AG04450 (cell line): ENCODE measurements around the gene LTBP2. TPM values are rescaled to one million over a fixed set of nuclear protein-coding genes. Genes with fewer than 3 reads are reported as not detected.

Source experiments
- CTCF ChIA-PET: fragments of 300-600, 350-600 bp; formaldehyde crosslinking; extraction: SDS; loops from one replicate; lab custom pipeline; 2022; ENCODE audit warnings: antibody characterized with exemption, inconsistent platforms; lab: Charles Lee
- POLR2A ChIA-PET: fragments of 350-600 bp; formaldehyde crosslinking; extraction: SDS; loops from one replicate; lab custom pipeline; 2021; ENCODE audit warnings: antibody characterized with exemption, inconsistent platforms; lab: Yijun Ruan, JAX
- DNase-seq: peaks from one replicate; pipeline ENCODE4 v3.0.0-alpha.2; 2011; ENCODE audit warnings: low read depth, low spot score
- H3K27ac ChIP-seq: one replicate; pipeline ENCODE4 v1.5.1; 2012; ENCODE audit warnings: low read depth, low read length, control low read depth
- H3K27me3 ChIP-seq: one replicate; pipeline ENCODE4 v1.6.0; 2012; ENCODE audit warnings: low read length; ENCODE audit not compliant: control insufficient read depth, insufficient read depth
- H3K4me3 ChIP-seq: 2 replicates; pipeline ENCODE4 v1.5.1; 2011; ENCODE audit warnings: mild to moderate bottlenecking, low read depth, low read length, control low read depth
- H3K9me3 ChIP-seq: 2 replicates; pipeline ENCODE4 v1.5.1; 2012; ENCODE audit warnings: low read length; ENCODE audit not compliant: control insufficient read depth, insufficient read depth
- CTCF ChIP-seq: IDR thresholded peaks from 2 replicates; pipeline ENCODE4 v1.5.1; 2011; ENCODE audit warnings: low read depth, low read length, control low read depth, inconsistent platforms
- polyA plus RNA-seq: library from polyadenylated mRNA; depleted of rRNA; stranded (reverse); fragments of >200 nt; gene quantifications from 2 replicates; pipeline ENCODE4 v1.2.3, GENCODE V29; 2011

Gene LTBP2
- polyA plus RNA-seq, 1 experiment: 44.3 TPM

GRCh38 chr14:74533576-74533975, 78.5 kb downstream of the LTBP2 start:
- no peak overlapping the region for H3K27ac ChIP-seq
- POLR2A ChIA-PET: no interaction called here
- DNase-seq: no peak
- TF ChIP-seq CTCF: no peak
- H3K9me3 ChIP-seq: no peaks in the 10 kb centered on the region
- no peaks in the 10 kb centered on the region for H3K27me3 ChIP-seq
- CTCF ChIA-PET: interaction anchor here (0.6 kb wide), 1 partner anchor 125 kb away, joined by 3 read pairs; no protein-coding TSS in a partner anchor
- H3K4me3 ChIP-seq: no peak overlapping the region

- TF ChIP-seq CTCF: no peak
- Histone ChIP-seq H3K27ac (no peak overlapping the region), H3K27me3 (no peaks in the 10 kb centered on the region), H3K4me3 (no peak overlapping the region), H3K9me3 (no peaks in the 10 kb centered on the region)
- POLR2A ChIA-PET: interaction anchor here (0.6 kb wide), 1 partner anchor 189 kb away, joined by 3 read pairs; no protein-coding TSS in a partner anchor
- CTCF ChIA-PET: interaction anchor here (0.6 kb wide), 1 partner anchor 187 kb away, joined by 3 read pairs; no protein-coding TSS in a partner anchor
- no peak for DNase-seq
Measured at GRCh38 chr14:74532246-74532645, 79.8 kb downstream of the LTBP2 start.

- ChIA-PET POLR2A (no interaction called here), CTCF (interaction anchor here (0.6 to 1.1 kb wide), 2 partner anchors 273 to 530 kb away, joined by 6 to 8 read pairs; no protein-coding TSS in a partner anchor)
- no peaks in the 10 kb centered on the region for H3K9me3 ChIP-seq
- no peaks in the 10 kb centered on the region for H3K27me3 ChIP-seq
- peak; percentile 18 for TF ChIP-seq CTCF
- H3K27ac ChIP-seq: no peak overlapping the region
- no peak overlapping the region for H3K4me3 ChIP-seq
- DNase-seq: no peak
Measured at GRCh38 chr14:74531467-74531866, 80.6 kb downstream of the LTBP2 start.

- ChIA-PET POLR2A (no interaction called here), CTCF (interaction anchor here (1.1 kb wide), 1 partner anchor 273 kb away, joined by 6 read pairs; no protein-coding TSS in a partner anchor)
- H3K27ac ChIP-seq: no peak overlapping the region
- no peak overlapping the region for H3K4me3 ChIP-seq
- H3K9me3 ChIP-seq: no peaks in the 10 kb centered on the region
- no peak for TF ChIP-seq CTCF
- DNase-seq: no peak
- no peaks in the 10 kb centered on the region for H3K27me3 ChIP-seq
Measured at GRCh38 chr14:74531006-74531405, 81.0 kb downstream of the LTBP2 start.

- TF ChIP-seq CTCF: no peak
- CTCF ChIA-PET: interaction anchor here (0.8 kb wide), 1 partner anchor 44 kb away, joined by 3 read pairs; no protein-coding TSS in a partner anchor
- H3K4me3 ChIP-seq: no peak overlapping the region
- no peak for DNase-seq
- no peaks in the 10 kb centered on the region for H3K9me3 ChIP-seq
- no peak overlapping the region for H3K27ac ChIP-seq
- no peaks in the 10 kb centered on the region for H3K27me3 ChIP-seq
- POLR2A ChIA-PET: no interaction called here
Measured at GRCh38 chr14:74528886-74529285, 83.2 kb downstream of the LTBP2 start.
